Dedifferentiated amniotic fluid mesenchymal stem cell (primary cell): ENCODE results near the gene GPD1.

Experiments
- DNase-seq: peaks from one replicate; pipeline ENCODE4 v3.0.0-alpha.2; 2016; ENCODE audit errors: extremely low spot score

Gene GPD1

DNA sequence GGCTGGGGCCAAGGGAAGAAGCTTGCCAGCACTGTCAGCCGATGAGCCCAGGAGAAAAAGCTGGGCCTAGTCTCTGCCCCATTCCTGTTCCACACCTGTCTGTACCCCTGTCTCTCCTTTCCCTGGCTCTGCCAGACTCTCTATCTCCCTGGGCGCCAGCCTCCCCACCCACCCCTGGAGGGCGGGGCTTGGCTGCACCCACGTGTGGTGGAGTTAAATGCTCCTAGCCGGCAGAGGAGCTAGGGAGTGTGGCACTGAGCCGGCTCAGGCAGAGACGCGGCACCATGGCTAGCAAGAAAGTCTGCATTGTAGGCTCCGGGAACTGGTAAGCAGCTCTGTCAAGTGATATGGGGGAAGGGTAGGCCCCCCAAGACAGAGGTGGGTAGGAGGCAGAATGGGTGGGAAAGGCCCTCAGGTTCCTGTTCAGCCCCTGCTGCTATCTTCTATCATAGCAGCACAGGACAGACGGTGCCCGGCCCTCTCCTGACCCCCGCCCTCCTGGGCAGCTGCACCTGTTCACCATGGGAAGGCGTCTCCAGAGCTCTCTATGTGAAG is at the start of gene GPD1:
Gene GPD1 (plus strand): TSS at position 242 of the 555 bp plus-strand sequence. CDS start 43 bp downstream, at position 285.
- DNase-seq = no peak

- DNase-seq = no peak
Observed at GRCh38 chr12:50055831-50056638, 47.8 kb upstream of the GPD1 start.

- no peak for DNase-seq
Observed at GRCh38 chr12:50056639-50056976, 47.2 kb upstream of the GPD1 start.

GRCh38 chr12:50057000-50057841 is 46.6 kb upstream of the GPD1 start, which contains the start of gene ASIC1:
Gene ASIC1, plus strand, starts transcription at chr12:50057596. Its CDS starts 1,171 bp downstream, at chr12:50058767.
- DNase-seq = peak; percentile 28

DNA sequence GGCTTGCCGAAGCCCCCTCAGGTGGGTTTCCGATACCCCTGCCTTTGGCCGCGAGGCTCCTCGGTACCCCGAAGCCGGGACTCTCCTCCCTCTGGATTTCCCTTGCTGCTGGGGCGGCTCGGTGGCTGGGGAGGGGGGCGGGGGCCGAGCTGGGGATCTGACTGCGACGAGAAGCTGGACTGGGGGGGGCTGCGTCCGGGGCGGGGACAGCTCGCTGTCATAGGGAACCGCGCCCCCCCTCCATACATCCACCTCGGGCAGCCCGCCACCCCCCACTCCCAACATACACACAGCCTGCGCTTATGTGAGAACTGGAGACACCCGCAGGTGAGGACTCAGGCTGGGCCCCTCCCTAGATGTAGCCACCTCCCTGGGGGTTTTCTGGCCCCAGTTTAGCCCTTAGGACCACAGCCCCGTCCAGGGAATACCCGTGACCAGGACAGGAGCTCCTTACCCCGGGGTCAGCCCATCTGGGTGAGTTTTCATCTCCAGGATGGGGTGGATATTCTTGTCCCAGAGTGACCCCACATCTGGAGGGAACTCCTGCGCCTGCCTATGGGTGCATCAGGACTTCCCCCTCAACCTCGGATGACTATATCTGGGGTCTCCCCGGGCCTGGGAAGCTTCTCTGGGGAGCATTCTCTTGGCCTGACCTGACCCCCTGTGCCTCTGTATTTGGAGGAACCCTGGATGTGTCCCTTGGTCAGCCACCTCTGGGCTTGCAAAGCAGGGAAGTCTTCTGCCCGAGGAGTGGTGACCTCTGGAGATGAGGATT is 45.7 kb upstream of the GPD1 start:
- DNase-seq = no peak

GRCh38 chr12:50058743-50059312 is 45.0 kb upstream of the GPD1 start:
- no peak for DNase-seq

- DNase-seq = no peak
Observed at GRCh38 chr12:50059440-50060119, 44.2 kb upstream of the GPD1 start.

GRCh38 chr12:50060120-50060468 is 43.7 kb upstream of the GPD1 start:
- DNase-seq = no peak

DNA sequence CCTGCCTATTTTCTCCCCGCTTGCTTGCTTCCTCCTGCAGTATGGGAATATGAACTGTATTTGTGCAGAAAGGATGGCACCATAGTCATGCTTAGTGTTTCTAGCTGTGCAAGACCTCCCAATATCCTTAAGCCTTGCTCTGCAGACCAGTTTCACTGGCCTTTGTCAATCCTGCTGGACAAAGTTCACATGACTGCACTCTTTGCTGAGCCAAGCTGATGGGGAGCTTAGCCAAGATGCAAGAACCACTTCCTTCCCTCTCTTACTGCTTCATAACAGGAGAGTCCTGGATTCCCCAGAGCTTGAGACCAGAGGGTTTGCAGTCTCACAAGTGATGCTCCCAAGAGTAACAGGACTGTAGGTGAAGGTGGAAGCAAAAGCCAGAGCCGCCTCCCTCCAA is 42.6 kb upstream of the GPD1 start:
- no peak for DNase-seq

DNA sequence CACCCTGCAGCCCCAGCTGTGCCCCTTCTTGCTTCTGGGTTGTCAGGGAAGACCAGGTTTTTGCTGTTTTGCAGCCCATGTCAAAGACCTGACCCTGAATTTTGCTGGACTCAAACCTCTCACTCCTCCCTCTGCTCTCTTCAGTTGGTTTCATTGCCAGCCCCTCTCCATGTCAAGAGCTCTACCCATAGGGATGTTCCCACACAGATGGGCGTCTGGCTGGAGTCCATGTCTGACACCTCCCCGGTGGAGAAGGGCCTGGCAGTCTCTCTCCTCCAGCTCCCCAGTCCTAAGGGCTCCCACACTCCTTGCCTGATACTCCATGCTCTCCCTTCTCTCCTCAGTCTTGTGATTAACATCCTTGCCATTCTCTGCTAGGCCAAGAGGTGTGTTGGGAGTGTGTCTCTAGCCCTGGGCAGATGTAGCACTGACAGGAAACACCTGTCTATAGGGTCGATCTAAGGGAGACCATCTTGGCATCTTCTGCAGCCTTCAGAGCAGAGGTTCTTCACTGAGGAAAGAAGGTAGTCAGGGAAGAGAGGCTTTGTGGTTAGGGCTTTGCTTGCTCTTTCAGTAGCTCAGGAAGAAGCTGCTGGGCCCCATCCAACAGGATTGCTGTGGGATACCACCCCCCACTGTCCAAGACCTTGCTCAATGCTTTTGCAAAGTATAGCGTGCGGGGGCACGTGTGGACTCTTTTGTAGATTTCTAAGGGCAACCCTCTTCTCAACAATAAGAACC is 41.7 kb upstream of the GPD1 start:
- no peak for DNase-seq

- DNase-seq = no peak
Observed at GRCh38 chr12:50062728-50063460, 40.9 kb upstream of the GPD1 start.

- DNase-seq = no peak
Observed at GRCh38 chr12:50065726-50066310, 38.0 kb upstream of the GPD1 start.

GRCh38 chr12:50066402-50066801 is 37.4 kb upstream of the GPD1 start:
- peak; percentile 81 for DNase-seq

GRCh38 chr12:50069069-50069468 is 34.7 kb upstream of the GPD1 start:
- no peak for DNase-seq

DNA sequence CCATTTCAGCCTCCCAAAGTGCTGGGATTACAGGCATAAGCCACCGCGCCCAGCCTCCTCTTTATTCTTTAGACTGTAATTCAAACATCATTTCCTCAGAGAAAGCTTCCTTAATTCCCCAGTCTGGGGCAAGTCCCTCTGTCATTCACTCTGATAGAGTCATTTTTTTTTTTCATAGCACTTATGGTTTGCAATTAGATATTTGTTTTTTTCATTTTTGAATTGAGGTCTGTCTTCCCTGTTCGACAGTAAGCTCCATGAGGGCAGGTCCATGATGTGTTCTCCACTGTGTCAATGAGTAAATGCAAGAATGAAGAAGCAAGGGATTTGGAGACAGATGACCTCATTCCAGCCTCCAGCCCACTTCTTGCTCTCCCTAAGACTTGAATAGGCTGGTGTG is 34.3 kb upstream of the GPD1 start:
- no peak for DNase-seq

- DNase-seq = peak; percentile 87
Observed at GRCh38 chr12:50070314-50071060, 33.3 kb upstream of the GPD1 start.

- no peak for DNase-seq
Observed at GRCh38 chr12:50072198-50072907, 31.5 kb upstream of the GPD1 start.

GRCh38 chr12:50073206-50073605 is 30.6 kb upstream of the GPD1 start:
- DNase-seq = no peak
